GDM1 (cell line): ENCODE measurements around the gene LRP1.
A peak's percentile ranks its signal among the peaks of the same experiment; 100 is the strongest.

Experiments used
- DNase-seq: peaks from one replicate; lab custom pipeline; 2025; lab: John Stamatoyannopoulos, UW

LRP1 gene

GRCh38 chr12:57223191-57224165, 95.2 kb downstream of the LRP1 start:
- DNase-seq, result no peak

DNA sequence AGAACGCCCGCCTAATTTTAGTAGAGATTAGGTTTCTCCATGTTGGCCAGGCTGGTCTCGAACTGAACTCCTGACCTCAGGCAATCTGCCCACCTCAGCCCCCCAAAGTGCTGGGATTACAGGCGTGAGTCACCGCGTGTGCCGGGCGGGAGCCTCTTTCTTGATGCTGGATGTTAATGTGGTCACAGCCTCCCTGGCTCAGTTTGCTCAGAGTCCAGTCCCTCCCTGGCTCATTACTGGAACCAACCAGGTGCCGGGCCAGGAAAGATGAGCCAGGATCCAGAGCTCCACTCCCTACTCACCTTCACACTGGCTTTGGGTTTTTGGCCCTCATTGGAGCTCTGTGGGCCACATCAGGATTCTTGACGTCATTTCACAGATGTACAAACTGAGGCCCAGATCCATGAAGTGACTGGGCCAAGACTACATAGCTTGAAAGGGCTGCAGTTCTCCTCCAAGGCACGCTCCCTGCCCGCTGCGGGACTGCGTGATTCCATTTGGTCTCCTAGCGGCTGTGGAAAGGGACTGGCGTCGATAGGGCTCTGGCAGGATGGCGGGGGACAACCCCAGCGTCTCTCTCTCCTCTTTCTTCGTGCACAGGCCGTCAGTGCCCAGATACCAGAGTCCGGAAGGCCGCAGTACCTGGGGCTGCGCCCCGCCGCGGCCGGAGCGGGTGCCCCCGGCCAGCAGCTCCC, 96.1 kb downstream of the LRP1 start:
- no peak for DNase-seq

DNA sequence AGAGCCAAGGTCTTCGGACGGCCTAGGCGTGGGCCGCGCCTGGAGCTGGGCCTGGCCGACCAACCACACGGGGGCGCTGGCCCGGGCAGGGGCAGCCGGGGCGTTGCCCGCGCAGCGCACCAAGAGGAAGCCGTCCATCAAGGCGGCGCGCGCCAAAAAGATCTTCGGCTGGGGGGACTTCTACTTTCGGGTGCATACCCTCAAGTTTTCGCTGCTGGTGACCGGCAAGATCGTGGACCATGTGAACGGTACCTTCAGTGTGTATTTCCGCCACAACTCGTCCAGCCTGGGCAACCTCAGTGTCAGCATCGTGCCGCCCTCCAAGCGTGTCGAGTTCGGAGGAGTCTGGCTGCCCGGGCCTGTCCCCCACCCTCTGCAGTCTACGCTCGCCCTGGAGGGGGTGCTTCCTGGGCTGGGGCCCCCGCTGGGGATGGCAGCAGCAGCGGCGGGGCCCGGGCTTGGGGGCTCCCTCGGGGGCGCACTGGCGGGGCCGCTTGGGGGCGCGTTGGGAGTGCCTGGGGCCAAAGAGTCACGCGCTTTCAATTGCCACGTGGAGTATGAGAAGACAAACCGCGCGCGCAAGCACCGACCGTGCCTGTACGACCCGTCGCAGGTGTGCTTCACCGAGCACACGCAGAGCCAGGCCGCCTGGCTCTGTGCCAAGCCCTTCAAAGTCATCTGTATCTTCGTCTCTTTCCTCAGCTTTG, 96.8 kb downstream of the LRP1 start:
- DNase-seq, result no peak

DNA sequence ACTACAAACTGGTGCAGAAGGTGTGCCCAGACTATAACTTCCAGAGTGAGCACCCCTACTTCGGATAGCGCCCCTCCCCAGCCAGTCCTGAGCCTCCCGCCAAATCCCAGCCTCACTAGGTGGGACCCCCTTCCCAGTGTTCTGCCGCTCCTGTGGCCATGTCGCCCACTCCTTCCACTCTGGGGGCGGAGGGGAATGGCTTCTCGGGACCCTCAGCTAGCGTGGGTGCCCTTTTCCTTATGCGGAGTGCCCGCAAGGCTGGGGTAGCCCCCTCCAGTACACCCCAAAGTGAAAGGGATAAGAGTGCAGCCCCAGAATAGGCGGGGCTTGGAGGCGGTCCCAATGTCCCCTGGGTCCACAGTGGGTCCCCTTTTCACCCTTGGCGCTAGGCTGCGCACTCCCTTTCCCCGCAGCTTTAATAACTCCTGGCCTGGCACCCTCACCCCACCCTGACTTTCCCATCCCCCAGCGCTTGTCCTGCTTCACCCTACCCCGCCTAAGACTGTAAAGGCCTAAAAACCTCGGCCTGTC, 97.5 kb downstream of the LRP1 start:
- DNase-seq, result no peak

DNA sequence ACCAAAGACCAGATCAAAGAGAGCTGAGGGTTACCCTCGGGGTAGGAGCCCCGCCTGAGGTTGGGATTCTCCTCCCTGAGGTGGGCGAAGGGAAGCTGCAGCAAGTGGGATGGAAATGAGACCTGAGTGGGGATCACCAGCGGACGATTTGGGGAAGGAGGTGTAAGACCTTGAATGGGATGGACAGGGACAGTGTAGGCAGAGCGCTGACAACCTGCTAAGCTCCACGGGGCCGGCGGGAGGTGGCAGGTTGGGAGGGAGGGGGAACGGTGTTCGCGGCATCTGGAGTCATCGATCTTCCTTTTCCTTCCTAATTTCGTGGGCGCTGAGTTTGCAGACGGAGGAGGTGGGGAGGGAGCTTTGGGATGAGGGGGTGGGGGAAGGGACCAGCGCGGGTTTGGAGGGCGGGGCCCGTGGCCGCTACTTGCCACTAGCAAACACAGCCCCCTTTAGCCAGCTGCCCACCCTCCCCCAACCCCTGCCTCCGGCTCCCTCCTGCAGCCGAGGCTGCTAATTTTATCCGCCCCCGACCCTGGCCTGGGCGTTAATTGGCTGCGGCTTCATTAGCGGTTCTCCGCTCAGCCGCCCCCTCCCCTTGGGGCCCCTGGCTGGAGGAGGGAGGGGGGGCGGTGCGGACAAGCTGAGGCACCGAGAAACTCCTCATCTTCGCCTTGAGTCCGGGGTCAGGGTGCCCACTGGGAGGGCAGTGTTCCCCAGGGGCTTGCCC, 98.5 kb downstream of the LRP1 start:
- DNase-seq, result no peak

- DNase-seq, result no peak
These were observed 99.2 kb downstream of the LRP1 start for GRCh38 chr12:57227315-57228115.

- DNase-seq, result peak; percentile 61
These were observed 100.9 kb downstream of the LRP1 start for GRCh38 chr12:57229046-57229633.

GRCh38 chr12:57229634-57230380, 101.5 kb downstream of the LRP1 start, which contains the start of gene SHMT2:
SHMT2 (plus strand) TSS chr12:57229711; CDS start chr12:57229779, 68 bp downstream.
- peak; percentile 87 for DNase-seq

DNA sequence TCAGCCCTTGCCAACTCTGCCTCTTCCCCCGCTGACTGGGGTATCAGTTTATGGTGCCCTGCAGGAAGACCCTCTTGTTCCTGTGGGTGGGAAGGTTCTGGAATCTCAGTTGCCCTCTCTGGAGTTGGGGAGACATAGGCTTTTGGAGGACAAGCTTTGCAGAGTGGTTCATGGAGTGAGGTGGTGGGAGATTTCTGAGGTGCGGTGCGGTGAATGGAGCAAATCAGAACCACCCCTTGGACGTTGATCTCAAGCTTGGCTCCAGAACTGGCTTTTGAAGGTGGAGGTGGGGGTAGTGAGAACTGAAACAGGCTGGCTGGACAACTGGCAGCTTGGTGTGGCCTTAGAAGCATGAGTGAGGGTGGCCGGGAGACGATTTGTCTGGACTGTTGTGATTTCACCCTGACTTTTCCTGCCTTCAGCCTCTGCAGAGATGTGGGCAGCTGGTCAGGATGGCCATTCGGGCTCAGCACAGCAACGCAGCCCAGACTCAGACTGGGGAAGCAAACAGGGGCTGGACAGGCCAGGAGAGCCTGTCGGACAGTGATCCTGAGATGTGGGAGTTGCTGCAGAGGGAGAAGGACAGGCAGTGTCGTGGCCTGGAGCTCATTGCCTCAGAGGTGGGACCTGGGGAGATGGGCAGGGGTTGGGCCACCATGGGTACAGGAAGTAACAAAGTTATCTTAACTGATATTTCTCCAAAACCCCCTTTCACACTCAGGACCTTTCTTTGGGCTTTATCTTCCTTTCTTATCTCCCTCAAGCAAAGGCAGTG, 102.3 kb downstream of the LRP1 start:
- no peak for DNase-seq

DNA sequence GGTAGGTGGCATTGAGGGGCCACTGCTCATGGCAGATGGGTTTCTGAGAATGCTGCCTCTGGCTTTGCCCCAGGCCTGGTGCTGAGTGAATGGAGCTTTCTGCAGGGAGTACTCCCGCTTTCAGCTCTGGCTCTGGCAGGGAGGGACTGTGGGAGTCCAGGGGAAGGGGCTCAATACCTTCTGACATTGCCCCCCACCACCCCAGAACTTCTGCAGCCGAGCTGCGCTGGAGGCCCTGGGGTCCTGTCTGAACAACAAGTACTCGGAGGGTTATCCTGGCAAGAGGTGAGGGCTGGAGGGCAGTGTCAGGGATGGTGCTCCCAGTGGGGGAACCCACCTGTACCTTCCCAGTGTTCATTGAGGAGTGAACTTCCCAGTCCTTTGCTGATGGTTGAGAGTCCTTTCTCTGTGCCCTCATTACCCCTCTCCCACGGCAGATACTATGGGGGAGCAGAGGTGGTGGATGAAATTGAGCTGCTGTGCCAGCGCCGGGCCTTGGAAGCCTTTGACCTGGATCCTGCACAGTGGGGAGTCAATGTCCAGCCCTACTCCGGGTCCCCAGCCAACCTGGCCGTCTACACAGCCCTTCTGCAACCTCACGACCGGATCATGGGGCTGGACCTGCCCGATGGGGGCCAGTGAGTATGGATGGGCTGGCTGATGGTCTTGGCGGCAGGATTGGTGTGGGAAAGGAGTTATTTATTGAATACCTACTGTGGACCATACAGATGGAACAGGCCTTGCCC, 103.2 kb downstream of the LRP1 start:
- no peak for DNase-seq

GRCh38 chr12:57232156-57232756, 104.0 kb downstream of the LRP1 start:
- DNase-seq, result no peak

DNA sequence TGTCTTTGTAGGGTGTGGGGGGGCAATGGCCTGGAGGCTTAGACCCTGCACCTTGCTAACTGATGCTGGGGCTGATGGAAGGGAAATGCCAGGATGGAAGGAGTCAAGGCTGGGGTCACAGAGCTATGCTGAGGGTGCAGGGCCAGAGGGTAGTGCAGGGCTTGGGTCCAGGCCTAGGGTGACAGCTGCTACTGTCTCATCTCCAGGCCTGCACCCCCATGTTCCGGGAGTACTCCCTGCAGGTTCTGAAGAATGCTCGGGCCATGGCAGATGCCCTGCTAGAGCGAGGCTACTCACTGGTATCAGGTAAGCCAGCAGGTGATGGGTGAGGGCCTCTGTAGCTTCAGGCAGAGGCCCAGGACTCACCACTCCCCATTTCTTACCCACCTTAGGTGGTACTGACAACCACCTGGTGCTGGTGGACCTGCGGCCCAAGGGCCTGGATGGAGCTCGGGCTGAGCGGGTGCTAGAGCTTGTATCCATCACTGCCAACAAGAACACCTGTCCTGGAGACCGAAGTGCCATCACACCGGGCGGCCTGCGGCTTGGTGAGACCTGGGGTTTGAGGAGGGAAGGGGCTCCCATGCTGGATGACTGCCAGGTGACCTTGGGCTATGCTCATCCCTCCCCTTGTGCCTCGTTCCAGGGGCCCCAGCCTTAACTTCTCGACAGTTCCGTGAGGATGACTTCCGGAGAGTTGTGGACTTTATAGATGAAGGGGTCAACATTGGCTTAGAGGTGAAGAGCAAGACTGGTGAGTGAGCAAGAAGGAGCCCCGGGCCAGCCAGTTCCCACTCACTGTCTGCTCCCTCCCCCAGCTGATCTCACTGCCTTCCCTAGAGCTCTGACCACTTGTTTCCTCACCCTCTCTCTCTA, 105.3 kb downstream of the LRP1 start:
- no peak for DNase-seq

DNA sequence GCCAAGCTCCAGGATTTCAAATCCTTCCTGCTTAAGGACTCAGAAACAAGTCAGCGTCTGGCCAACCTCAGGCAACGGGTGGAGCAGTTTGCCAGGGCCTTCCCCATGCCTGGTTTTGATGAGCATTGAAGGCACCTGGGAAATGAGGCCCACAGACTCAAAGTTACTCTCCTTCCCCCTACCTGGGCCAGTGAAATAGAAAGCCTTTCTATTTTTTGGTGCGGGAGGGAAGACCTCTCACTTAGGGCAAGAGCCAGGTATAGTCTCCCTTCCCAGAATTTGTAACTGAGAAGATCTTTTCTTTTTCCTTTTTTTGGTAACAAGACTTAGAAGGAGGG, 105.9 kb downstream of the LRP1 start:
- DNase-seq, result no peak

GRCh38 chr12:57234571-57235016, 106.3 kb downstream of the LRP1 start:
- DNase-seq, result no peak

DNA sequence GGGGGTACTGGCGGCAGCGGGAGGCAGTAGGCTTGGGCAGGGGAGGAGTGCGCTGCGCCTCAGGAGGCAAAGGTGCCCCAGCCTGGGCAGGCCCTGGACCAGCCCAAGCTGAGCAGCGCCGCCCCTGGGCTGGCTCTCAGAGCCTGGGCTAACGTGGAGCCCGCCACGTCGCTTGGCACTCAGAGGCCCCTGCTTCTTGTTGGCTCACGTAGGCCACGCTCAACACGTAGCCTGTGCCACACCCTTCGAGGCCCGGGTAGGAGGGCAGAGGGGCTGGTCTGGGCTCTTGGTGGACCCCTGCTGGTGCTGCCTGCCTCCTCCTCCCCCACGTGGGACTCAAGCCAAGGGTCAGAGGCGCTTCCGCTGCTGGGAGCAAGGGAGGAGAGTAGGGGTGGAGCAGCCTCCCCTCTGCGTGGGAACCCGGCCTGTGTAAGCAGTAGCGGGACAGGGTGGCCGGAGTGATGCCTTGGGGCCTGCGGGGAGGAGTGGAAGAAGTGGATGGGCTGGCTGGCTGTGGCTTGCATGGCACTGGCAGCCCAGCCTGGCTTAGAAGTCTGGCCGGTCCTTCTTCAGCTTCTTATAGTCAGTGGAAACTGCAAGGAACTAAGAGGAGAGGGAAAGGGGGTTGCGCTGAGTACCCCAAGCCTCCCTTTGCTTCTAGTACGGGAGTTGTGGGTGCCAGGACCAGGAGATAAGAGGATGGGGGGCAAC, 106.9 kb downstream of the LRP1 start:
- no peak for DNase-seq

DNA sequence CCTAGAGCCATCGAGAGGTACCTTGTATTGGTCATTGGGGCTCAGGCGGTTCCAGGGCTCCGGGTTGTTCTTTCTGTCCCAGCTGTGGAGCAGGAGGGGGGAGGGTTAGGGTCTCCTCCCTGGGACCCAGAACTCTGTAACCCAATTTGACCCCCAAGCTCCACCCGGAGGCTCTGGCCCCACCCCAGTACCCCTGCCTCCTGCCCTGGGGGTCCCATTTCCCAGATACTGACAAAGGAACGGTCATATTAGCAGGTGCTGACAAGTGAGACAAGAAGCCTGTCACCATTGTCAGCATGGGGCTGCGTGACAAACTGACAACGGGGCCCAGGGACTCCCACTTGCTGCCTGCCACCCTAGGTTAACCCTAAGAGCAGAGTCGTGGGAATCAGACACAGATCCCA, 107.4 kb downstream of the LRP1 start:
- DNase-seq, result no peak
